GM23338 (cell line): ENCODE measurements around the gene CLEC3B. TPM values are rescaled to one million over a fixed set of nuclear protein-coding genes. Genes with fewer than 3 reads are reported as not detected.

Experiments used
- ATAC-seq: fragments of 200-7000 bp; cut with Tn5 transposase; 3 replicates; pipeline ENCODE4 v1.9.1; 2020
- DNase-seq: peaks from one replicate; pipeline ENCODE4 v3.0.0-alpha.2; 2015; ENCODE audit warnings: low spot score
- H2AFZ ChIP-seq: fragments of 200-600 bp; sonication (generic); 2 replicates; pipeline ENCODE4 v1.8.0; 2016; ENCODE audit warnings: antibody characterized with exemption, mild to moderate bottlenecking, moderate library complexity
- H3F3A ChIP-seq: fragments of 200-600 bp; sonication (generic); replicated peaks from 2 replicates; pipeline ENCODE4 v1.8.0; 2017; ENCODE audit warnings: antibody characterized with exemption, mixed run types, low read depth
- H3K27ac ChIP-seq: fragments of 200-600 bp; sonication (generic); 2 replicates; pipeline ENCODE4 v1.6.1; 2016; ENCODE audit warnings: low read depth
- H3K27me3 ChIP-seq: fragments of 200-600 bp; sonication (generic); 2 replicates; pipeline ENCODE4 v1.8.0; 2016; ENCODE audit warnings: mild to moderate bottlenecking, mixed run types, moderate library complexity; ENCODE audit not compliant: insufficient read depth
- H3K36me3 ChIP-seq: fragments of 200-600 bp; sonication (generic); 2 replicates; pipeline ENCODE4 v1.8.0; 2016; ENCODE audit warnings: mild to moderate bottlenecking; ENCODE audit not compliant: insufficient read depth
- H3K4me1 ChIP-seq: fragments of 200-600 bp; sonication (generic); 2 replicates; pipeline ENCODE4 v1.8.0; 2016; ENCODE audit warnings: mild to moderate bottlenecking, moderate library complexity; ENCODE audit not compliant: insufficient read depth
- H3K4me2 ChIP-seq: fragments of 200-600 bp; sonication (generic); 2 replicates; pipeline ENCODE4 v1.7.1; 2017; ENCODE audit warnings: mixed run types
- H3K4me3 ChIP-seq: fragments of 200-600 bp; sonication (generic); 2 replicates; pipeline ENCODE4 v1.6.1; 2016; ENCODE audit warnings: mixed run types
- H3K79me2 ChIP-seq: fragments of 200-600 bp; sonication (generic); replicated peaks from 2 replicates; pipeline ENCODE4 v1.8.0; 2017; ENCODE audit warnings: mild to moderate bottlenecking; ENCODE audit not compliant: insufficient read depth
- H3K9me2 ChIP-seq: fragments of 200-600 bp; sonication (generic); 2 replicates; pipeline ENCODE4 v1.8.0; 2017; ENCODE audit not compliant: insufficient read depth
- H4K20me1 ChIP-seq: fragments of 200-600 bp; sonication (generic); replicated peaks from 2 replicates; pipeline ENCODE4 v1.8.0; 2017; ENCODE audit warnings: mild to moderate bottlenecking; ENCODE audit not compliant: insufficient read depth
- H3K27ac Mint-ChIP-seq: 2 replicates; pipeline ENCODE4 v1.8.0; 2020; ENCODE audit warnings: inconsistent platforms, mild to moderate bottlenecking, moderate library complexity, mixed read lengths
- H3K27me3 Mint-ChIP-seq: 3 replicates; pipeline ENCODE4 v1.8.0; 2022; ENCODE audit warnings: low read depth, mild to moderate bottlenecking, moderate library complexity, mixed read lengths, inconsistent platforms; ENCODE audit not compliant: insufficient read depth, poor library complexity
- H3K36me3 Mint-ChIP-seq: 3 replicates; pipeline ENCODE4 v1.8.0; 2021; ENCODE audit warnings: low read depth, mild to moderate bottlenecking, inconsistent platforms, moderate library complexity, mixed read lengths
- H3K4me1 Mint-ChIP-seq: 3 replicates; pipeline ENCODE4 v1.8.0; 2020; ENCODE audit warnings: mild to moderate bottlenecking, inconsistent platforms, mixed read lengths
- H3K4me3 Mint-ChIP-seq: 3 replicates; pipeline ENCODE4 v1.8.0; 2021; ENCODE audit warnings: moderate library complexity, mild to moderate bottlenecking, inconsistent platforms, mixed read lengths
- H3K9me3 Mint-ChIP-seq: 3 replicates; pipeline ENCODE4 v1.8.0; 2020; ENCODE audit warnings: moderate library complexity, mild to moderate bottlenecking, inconsistent platforms, mixed read lengths
- CTCF ChIP-seq, 2 experiments: fragments of 200-600 bp in 1 of 2; sonication (generic) in 1 of 2; conservative IDR thresholded peaks; 2 replicates each; pipeline versions ENCODE4 v1.5.1 to v1.6.1; 2016 to 2017; ENCODE audit warnings: antibody characterized with exemption in 2 of 2, low read depth in 2 of 2, mild to moderate bottlenecking in 2 of 2, moderate library complexity in 1 of 2
- NANOG ChIP-seq: IDR thresholded peaks from 2 replicates; pipeline ENCODE4 v1.6.1; 2016; ENCODE audit warnings: antibody characterized with exemption, borderline replicate concordance
- POLR2AphosphoS5 ChIP-seq: IDR thresholded peaks from 2 replicates; pipeline ENCODE4 v1.6.1; 2016; ENCODE audit warnings: antibody characterized with exemption, low read depth
- REST ChIP-seq: IDR thresholded peaks from one replicate; pipeline ENCODE4 v1.6.1; 2018; ENCODE audit warnings: antibody characterized with exemption; ENCODE audit not compliant: unreplicated experiment
- ZNF114 ChIP-seq: fragments of 250-450 bp; sonication (Bioruptor Pico); IDR thresholded peaks from 2 replicates; pipeline ENCODE4 v1.5.0; 2020; ENCODE audit warnings: mild to moderate bottlenecking, moderate library complexity
- polyA plus RNA-seq: library from polyadenylated mRNA; unstranded; fragments of >200 nt; fragmentation: Nextera tagmentation; extraction: Ambion mirVana; gene quantifications from 2 replicates; pipeline ENCODE4 v1.2.1, GENCODE V29; 2016
- total RNA-seq: library from RNA; depleted of rRNA; stranded (reverse); fragments of >200 nt; shearing (Covaris generic); gene quantifications from 2 replicates; pipeline ENCODE4 v1.2.3, GENCODE V29; 2014

The CLEC3B gene
- total and polyA plus RNA-seq, 2 experiments from 2014 or later: not detected

- TF ChIP-seq REST: no peak
Measured at GRCh38 chr3:45042162-45042561, 16.1 kb downstream of the CLEC3B start (continued).

GRCh38 chr3:45043728-45044299 lies 17.7 kb downstream of the CLEC3B start:
- no peaks in the 10 kb centered on the region for H3F3A ChIP-seq
- H4K20me1 ChIP-seq: no peaks in the 10 kb centered on the region
- Mint-ChIP-seq H3K36me3 (no peaks in the 10 kb centered on the region), H3K27ac (no peak overlapping the region), H3K9me3 (no peaks in the 10 kb centered on the region), H3K4me1 (peaks cover 4% of the 10 kb centered on the region; the same call in 2 of the 3 replicates), H3K27me3 (peaks cover 3% of the 10 kb centered on the region), H3K4me3 (no peak overlapping the region)
- H3K36me3 ChIP-seq: no peaks in the 10 kb centered on the region
- no peaks in the 10 kb centered on the region for H3K79me2 ChIP-seq
- no peak overlapping the region for H2AFZ ChIP-seq
- no peak overlapping the region for H3K4me3 ChIP-seq
- no peak for ATAC-seq
- 0 out of 4 replicates have a peak, but pooled peaks of 1 of the 2 experiments have one; percentile 0 for TF ChIP-seq CTCF (conservative IDR thresholded peaks at IDR 0.05; ENCODE audit: low read depth in 2 of 2)
- TF ChIP-seq NANOG: no peak
- no peak for TF ChIP-seq REST
- no peak for TF ChIP-seq POLR2AphosphoS5
- no peak for TF ChIP-seq ZNF114 (CRISPR knock-in tag)
- H3K4me2 ChIP-seq: no peak overlapping the region
- no peak for DNase-seq
- H3K4me1 ChIP-seq: no peaks in the 10 kb centered on the region
- no peak overlapping the region for H3K27ac ChIP-seq
- H3K9me2 ChIP-seq: no peaks in the 10 kb centered on the region
- no peaks in the 10 kb centered on the region for H3K27me3 ChIP-seq
